Sigmoid colon (tissue), 7 donors: Measurements from ENCODE around the gene TMC1. TPM values are rescaled to one million over a fixed set of nuclear protein-coding genes. Genes with fewer than 3 reads are reported as not detected.
A peak's percentile ranks its signal among the peaks of the same experiment; 100 is the strongest.

Experiments used
- DNase-seq: peaks from one replicate; pipeline ENCODE4 v3.0.0-alpha.2; 2019
- H3K27ac ChIP-seq, 4 donors: fragments of 200-600 bp; sonication (generic); one replicate each; pipeline ENCODE4 v1.5.1; 2016 to 2019; ENCODE audit warnings: mild to moderate bottlenecking in 1 of 4
- H3K27me3 ChIP-seq, 3 donors: fragments of 200-600 bp; sonication (generic); one replicate each; pipeline ENCODE4 v1.5.1; 2019; ENCODE audit warnings: mild to moderate bottlenecking in 1 of 3
- H3K36me3 ChIP-seq, 4 donors: fragments of 200-600 bp; sonication (generic); one replicate each; pipeline ENCODE4 v1.5.1; 2016 to 2019
- H3K4me1 ChIP-seq, 4 donors: fragments of 200-600 bp; sonication (generic); one replicate each; pipeline ENCODE4 v1.5.1; 2017 to 2019
- H3K4me3 ChIP-seq, 4 donors: fragments of 200-600 bp; sonication (generic); one replicate each; pipeline ENCODE4 v1.5.1; 2017 to 2019; ENCODE audit warnings: mild to moderate bottlenecking in 2 of 4, moderate library complexity in 1 of 4
- H3K9me3 ChIP-seq, 4 donors: fragments of 200-600 bp in 3 of 4; sonication (generic) in 3 of 4; one replicate each; pipeline versions ENCODE4 v1.5.1 to v1.6.1; 2013 to 2019
- CTCF ChIP-seq, 4 experiments: fragments of 450-650 bp in 3 of 4; fragments of 200-600 bp in 1 of 4; IDR thresholded peaks; one replicate each; pipeline ENCODE4 v1.5.1; 2016 to 2019; ENCODE audit warnings: antibody characterized with exemption in 4 of 4, mild to moderate bottlenecking in 3 of 4, moderate library complexity in 2 of 4
- EP300 ChIP-seq, 4 donors: sonication (generic); formaldehyde crosslinking; IDR thresholded peaks; one replicate each; pipeline ENCODE4 v1.6.1; 2017; ENCODE audit warnings: antibody characterized with exemption in 4 of 4
- POLR2A ChIP-seq, 2 donors: fragments of 450-650 bp; IDR thresholded peaks; one replicate each; pipeline ENCODE4 v1.6.1; 2016; ENCODE audit warnings: antibody characterized with exemption in 2 of 2, mild to moderate bottlenecking in 2 of 2, moderate library complexity in 2 of 2
- POLR2AphosphoS5 ChIP-seq, 4 donors: sonication (generic); formaldehyde crosslinking; IDR thresholded peaks; one replicate each; pipeline ENCODE4 v1.6.1; 2017; ENCODE audit warnings: antibody characterized with exemption in 4 of 4
- WGBS, 2 donors: extraction: QIAGEN DNeasy Blood & Tissue Kit; methylation state at CpG; one replicate each; pipeline ENCODE4 v1.1.7; 2013; 5-methylcytosine and 5-hydroxymethylcytosine counted together
- intact Hi-C: fragments of 100-400 bp; cut with DNase I; formaldehyde crosslinking; loops from one replicate; pipeline ENCODE4 v1.15.1; 2023
- polyA plus RNA-seq, 3 donors: library from polyadenylated mRNA; stranded (reverse); fragments of 200-250 nt; gene quantifications; one replicate each; pipeline ENCODE4 v1.2.3, GENCODE V29; 2013
- total RNA-seq, 4 donors: library from RNA; depleted of rRNA; stranded (reverse); fragments of >200 nt; gene quantifications; one replicate each; pipeline ENCODE4 v1.1.0, GENCODE V29; 2016
- donor health status: healthy with polysubstance abuse.
- donor health status: Bipolar disorder and iron deficiency.
- donor health status: healthy.

Gene TMC1
- total and polyA plus RNA-seq, 7 donors: under 0.01 to 1.5 (median 0.51) TPM; not detected in 4

DNA sequence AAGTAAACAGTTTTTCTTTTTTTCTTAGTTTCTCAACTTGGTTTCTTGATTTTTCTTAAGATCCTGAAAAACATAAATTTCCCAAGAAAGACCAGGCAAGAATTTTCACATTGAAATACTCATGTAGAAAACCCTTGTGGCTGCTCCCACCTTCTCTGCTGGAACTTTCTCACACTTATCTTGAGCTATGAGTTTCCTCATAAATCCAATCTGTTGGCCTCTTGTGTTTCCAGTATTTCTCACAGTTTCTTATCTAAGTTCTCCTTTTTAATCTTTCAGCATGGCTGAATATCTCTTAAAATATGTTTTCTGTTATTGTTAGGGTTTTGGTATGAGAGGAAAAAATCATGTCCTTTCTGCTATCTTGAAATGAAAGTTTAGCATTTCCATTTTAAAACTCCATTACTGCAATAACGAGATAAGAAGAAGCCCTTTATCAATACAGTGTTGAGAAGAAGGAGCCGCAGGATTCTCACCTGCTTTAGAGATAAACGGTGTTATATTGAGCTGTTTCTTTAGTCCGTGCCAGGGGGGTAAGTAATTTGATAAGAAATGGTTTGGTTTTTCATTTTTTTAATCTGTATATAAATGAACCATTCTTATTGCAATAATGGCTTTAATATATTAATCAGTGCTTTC is 342.2 kb downstream of the TMC1 start:
- no peaks in the 10 kb centered on the region for H3K9me3 ChIP-seq
- no peak for DNase-seq
- H3K27me3 ChIP-seq: no peaks in the 10 kb centered on the region
- no peak overlapping the region for H3K4me3 ChIP-seq
- no peaks in the 10 kb centered on the region for H3K36me3 ChIP-seq
- TF ChIP-seq CTCF (IDR thresholded peaks at IDR 0.05) (no peak), POLR2A (IDR thresholded peaks at IDR 0.05) (no peak), POLR2AphosphoS5 (IDR thresholded peaks at IDR 0.05) (no peak), EP300 (IDR thresholded peaks at IDR 0.05) (no peak)
- intact Hi-C loops: no loop called here
- 66 to 67% methylated on average over 4 of the region's 4 CpGs for WGBS, 2 donors
- H3K27ac ChIP-seq: no peak overlapping the region
- peaks cover 0 to 12% (median 1%) of the 10 kb centered on the region in 4 donors for H3K4me1 ChIP-seq

GRCh38 chr9:72864327-72864726 is 342.9 kb downstream of the TMC1 start:
- H3K36me3 ChIP-seq: no peaks in the 10 kb centered on the region
- intact Hi-C loops: no loop called here
- H3K27me3 ChIP-seq: no peaks in the 10 kb centered on the region
- H3K27ac ChIP-seq: no peak overlapping the region
- WGBS, 2 donors: 90 to 92% methylated on average over 1 of the region's 1 CpG
- H3K4me3 ChIP-seq: no peak overlapping the region
- no peak for DNase-seq
- no peak for TF ChIP-seq POLR2A (IDR thresholded peaks at IDR 0.05)
- no peaks in the 10 kb centered on the region for H3K9me3 ChIP-seq
- peaks cover 0 to 5% (median 0%) of the 10 kb centered on the region in 4 donors for H3K4me1 ChIP-seq

DNA sequence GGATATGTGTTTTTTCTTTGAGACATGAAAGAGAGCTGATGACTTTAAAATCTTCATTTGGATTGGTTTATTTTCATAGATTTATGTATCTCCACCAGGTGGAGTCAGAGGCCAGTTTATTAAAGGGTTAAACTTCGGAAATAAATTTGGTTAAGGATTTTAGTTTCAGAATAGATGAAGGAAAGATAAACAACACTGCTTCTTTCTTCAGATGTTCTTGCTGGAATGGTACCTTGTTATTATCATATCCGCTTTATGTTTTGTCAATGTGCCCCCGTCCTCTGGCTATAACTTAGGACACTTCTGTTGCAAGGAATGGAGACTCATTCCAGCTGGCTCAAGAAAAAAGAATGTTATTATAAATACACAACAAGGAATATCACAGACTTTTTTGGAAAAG is 350.3 kb downstream of the TMC1 start:
- TF ChIP-seq POLR2AphosphoS5 (IDR thresholded peaks at IDR 0.05) (peak in 2 of 4 donors; percentile 52 to 57), CTCF (IDR thresholded peaks at IDR 0.05) (peak; percentile 31 to 44 (median 42)), EP300 (IDR thresholded peaks at IDR 0.05) (no peak), POLR2A (IDR thresholded peaks at IDR 0.05) (no peak)
- no peaks in the 10 kb centered on the region for H3K27me3 ChIP-seq
- no peaks in the 10 kb centered on the region for H3K36me3 ChIP-seq
- no peaks in the 10 kb centered on the region for H3K9me3 ChIP-seq
- intact Hi-C loops: loop anchor here (5.0 kb wide), 3 partner anchors 81 to 211 kb away; partner anchors contain the start of gene ALDH1A1
- DNase-seq: no peak
- peak overlapping the region in 3 of 4 donors; percentile 7 to 72 (median 57) for H3K27ac ChIP-seq
- no peak overlapping the region for H3K4me3 ChIP-seq
- 45 to 55% methylated on average over 3 of the region's 3 CpGs for WGBS, 2 donors
- peaks cover 0 to 46% (median 33%) of the 10 kb centered on the region in 4 donors for H3K4me1 ChIP-seq

DNA sequence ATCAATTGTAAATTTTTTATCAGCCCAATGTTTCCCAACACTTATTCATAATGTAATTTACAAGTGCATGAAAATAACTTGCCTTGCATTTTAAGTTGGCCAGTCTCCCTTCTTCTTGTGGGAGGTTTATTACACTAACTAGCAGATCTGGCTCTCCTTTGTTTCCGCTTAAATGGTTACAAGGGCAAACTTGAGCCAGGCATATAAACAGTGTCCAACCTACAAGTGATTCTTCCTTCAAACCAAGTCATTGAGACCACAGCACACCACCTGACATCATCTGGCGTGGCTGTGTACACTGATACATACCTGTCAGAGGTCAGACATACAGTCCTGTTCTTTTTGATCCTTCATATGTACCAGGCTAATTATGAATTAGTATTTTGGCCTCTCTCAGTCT is 351.3 kb downstream of the TMC1 start:
- Histone ChIP-seq H3K36me3 (no peaks in the 10 kb centered on the region), H3K27me3 (no peaks in the 10 kb centered on the region), H3K4me1 (peaks cover 0 to 46% (median 33%) of the 10 kb centered on the region in 4 donors), H3K4me3 (no peak overlapping the region), H3K27ac (peak overlapping the region in 3 of 4 donors; percentile 55 to 72 (median 57)), H3K9me3 (no peaks in the 10 kb centered on the region)
- no peak for DNase-seq
- peak in 3 of 4 donors; percentile 33 to 53 (median 33) for TF ChIP-seq POLR2AphosphoS5 (IDR thresholded peaks at IDR 0.05)
- no peak for TF ChIP-seq CTCF (IDR thresholded peaks at IDR 0.05)
- intact Hi-C loops: loop anchor here (5.0 kb wide), 3 partner anchors 80 to 210 kb away; partner anchors contain the start of gene ALDH1A1
- 21 to 63% methylated on average over 2 of the region's 2 CpGs for WGBS, 2 donors

- H3K9me3 ChIP-seq: no peaks in the 10 kb centered on the region
- WGBS, 2 donors: 32 to 60% methylated on average over 1 of the region's 1 CpG
- peaks cover 0 to 46% (median 33%) of the 10 kb centered on the region in 4 donors for H3K4me1 ChIP-seq
- TF ChIP-seq POLR2AphosphoS5 (IDR thresholded peaks at IDR 0.05): no peak
- no peak for TF ChIP-seq POLR2A (IDR thresholded peaks at IDR 0.05)
- no peak for TF ChIP-seq EP300 (IDR thresholded peaks at IDR 0.05)
- no peak for TF ChIP-seq CTCF (IDR thresholded peaks at IDR 0.05)
- H3K27me3 ChIP-seq: no peaks in the 10 kb centered on the region
- no peak overlapping the region for H3K4me3 ChIP-seq
- no peaks in the 10 kb centered on the region for H3K36me3 ChIP-seq
- no peak for DNase-seq
- H3K27ac ChIP-seq: peak overlapping the region in 2 of 4 donors; percentile 57 to 72
- intact Hi-C loops: loop anchor here (5.0 kb wide), 3 partner anchors 79 to 209 kb away; partner anchors contain the start of gene ALDH1A1
These were observed 352.0 kb downstream of the TMC1 start for GRCh38 chr9:72873456-72873855.
